MCF 10A (cell line): ENCODE measurements around the gene GDF7. TPM values are rescaled to one million over a fixed set of nuclear protein-coding genes. Genes with fewer than 3 reads are reported as not detected.

Source experiments
- BruUV-seq: library from RNA; stranded (reverse); fragments of 400-500 nt; replicated peaks from 2 replicates; lab custom pipeline; 2021; lab: Mats Ljungman, UMichigan
- CTCF ChIA-PET: fragments of 300-600 bp; sonication (Branson Sonifier 250); formaldehyde crosslinking; extraction: SDS; loops from one replicate; lab custom pipeline; 2021; ENCODE audit warnings: antibody characterized with exemption, inconsistent platforms; lab: Yijun Ruan, JAX
- POLR2A ChIA-PET: fragments of 300-600, 350-650 bp; sonication (Branson Sonifier 250); formaldehyde crosslinking; extraction: SDS; loops from one replicate; lab custom pipeline; 2020; ENCODE audit warnings: antibody characterized with exemption, inconsistent platforms; lab: Yijun Ruan, JAX
- DNase-seq: peaks from one replicate; pipeline ENCODE4 v3.0.0-alpha.2; 2018; ENCODE audit not compliant: unreplicated experiment
- H3K27ac Mint-ChIP-seq: one replicate; pipeline ENCODE4 v1.8.0; 2022; ENCODE audit warnings: mild to moderate bottlenecking, low read depth, mixed read lengths; ENCODE audit not compliant: unreplicated experiment
- H3K27me3 Mint-ChIP-seq: one replicate; pipeline ENCODE4 v1.8.0; 2022; ENCODE audit warnings: mixed read lengths; ENCODE audit not compliant: insufficient read depth, unreplicated experiment
- H3K36me3 Mint-ChIP-seq: one replicate; pipeline ENCODE4 v1.8.0; 2022; ENCODE audit warnings: mild to moderate bottlenecking, moderate library complexity, mixed read lengths; ENCODE audit not compliant: insufficient read depth, unreplicated experiment
- H3K4me1 Mint-ChIP-seq: one replicate; pipeline ENCODE4 v1.8.0; 2022; ENCODE audit warnings: mixed read lengths; ENCODE audit not compliant: insufficient read depth, unreplicated experiment
- H3K4me3 Mint-ChIP-seq: one replicate; pipeline ENCODE4 v1.8.0; 2022; ENCODE audit warnings: mild to moderate bottlenecking, moderate library complexity, mixed read lengths; ENCODE audit not compliant: unreplicated experiment
- H3K9me3 Mint-ChIP-seq: one replicate; pipeline ENCODE4 v1.8.0; 2022; ENCODE audit warnings: mixed read lengths; ENCODE audit not compliant: unreplicated experiment
- intact Hi-C: fragments of 100-400 bp; cut with micrococcal nuclease; formaldehyde crosslinking; loops from 2 replicates; pipeline ENCODE4 v1.14.1; 2022
- total RNA-seq: library from RNA; stranded (reverse); gene quantifications from 2 replicates; pipeline ENCODE4 v1.2.3, GENCODE V29; 2022
- TF ChIP-seq, protein P1 (sequence below): fragments of 200-600 bp; IDR thresholded peaks from one replicate; pipeline ENCODE4 v1.8.0; 2022; ENCODE audit warnings: antibody characterized with exemption, mild to moderate bottlenecking; ENCODE audit not compliant: unreplicated experiment

GDF7 gene
- total RNA-seq, 1 experiment from 2014 or later, result not detected

DNA sequence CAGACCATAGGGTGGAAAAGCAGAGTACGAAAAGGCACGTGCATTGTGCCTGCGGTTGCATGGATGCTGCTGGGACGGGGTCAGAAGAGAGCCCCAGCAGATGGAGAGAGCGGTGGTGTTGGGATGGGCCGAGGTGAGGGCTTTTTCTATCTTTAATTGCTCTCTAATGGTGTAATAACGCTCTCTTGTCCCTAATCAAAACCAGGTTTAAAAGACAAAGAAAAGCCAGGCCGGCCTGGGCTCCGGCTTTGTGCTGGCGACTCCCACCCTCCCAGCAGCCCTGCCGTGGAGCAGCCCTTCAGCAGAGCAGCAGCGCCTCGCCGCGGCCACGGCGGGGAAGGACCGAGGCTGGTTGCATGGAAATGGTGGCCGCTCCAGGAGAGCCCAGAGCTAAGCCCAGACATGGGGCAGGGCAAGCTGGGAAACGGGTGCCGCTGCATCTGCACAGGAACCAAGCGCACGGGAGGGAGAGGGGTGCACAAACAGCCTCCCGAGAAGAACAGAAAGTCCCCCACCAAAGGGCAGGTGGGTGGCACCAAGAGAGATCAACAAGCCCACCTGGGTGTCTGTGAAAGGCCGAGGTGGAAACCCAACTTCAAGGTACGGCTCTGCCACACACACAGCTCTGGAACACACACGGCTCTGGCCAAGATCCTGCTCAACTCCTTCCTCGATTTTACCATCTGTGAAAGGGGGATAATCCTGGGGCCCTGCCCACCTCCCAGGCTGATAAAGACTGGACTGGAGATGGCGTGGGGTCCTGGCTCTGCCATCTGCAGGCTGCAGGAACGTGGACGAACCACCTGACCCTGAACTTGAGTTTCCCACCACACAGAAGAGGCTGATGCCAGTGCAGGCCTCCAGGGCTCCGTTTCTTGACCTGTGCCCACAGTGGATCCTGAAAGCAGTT lies 31.0 kb upstream of the GDF7 start:
- peak; percentile 78 for DNase-seq
- Mint-ChIP-seq H3K36me3 (peaks cover 19% of the 10 kb centered on the region), H3K27ac (peak overlapping the region; percentile 2), H3K4me1 (peaks cover 13% of the 10 kb centered on the region), H3K27me3 (no peaks in the 10 kb centered on the region), H3K4me3 (no peak overlapping the region), H3K9me3 (no peaks in the 10 kb centered on the region)
- POLR2A ChIA-PET, result interaction anchor here (1.8 to 4.2 kb wide), 4 partner anchors 122 to 196 kb away, joined by 3 to 22 read pairs (median 16); partner anchors contain the start of gene RHOB
- BruUV-seq, result TSS peak; percentile 4
- TF ChIP-seq, protein P1, sequence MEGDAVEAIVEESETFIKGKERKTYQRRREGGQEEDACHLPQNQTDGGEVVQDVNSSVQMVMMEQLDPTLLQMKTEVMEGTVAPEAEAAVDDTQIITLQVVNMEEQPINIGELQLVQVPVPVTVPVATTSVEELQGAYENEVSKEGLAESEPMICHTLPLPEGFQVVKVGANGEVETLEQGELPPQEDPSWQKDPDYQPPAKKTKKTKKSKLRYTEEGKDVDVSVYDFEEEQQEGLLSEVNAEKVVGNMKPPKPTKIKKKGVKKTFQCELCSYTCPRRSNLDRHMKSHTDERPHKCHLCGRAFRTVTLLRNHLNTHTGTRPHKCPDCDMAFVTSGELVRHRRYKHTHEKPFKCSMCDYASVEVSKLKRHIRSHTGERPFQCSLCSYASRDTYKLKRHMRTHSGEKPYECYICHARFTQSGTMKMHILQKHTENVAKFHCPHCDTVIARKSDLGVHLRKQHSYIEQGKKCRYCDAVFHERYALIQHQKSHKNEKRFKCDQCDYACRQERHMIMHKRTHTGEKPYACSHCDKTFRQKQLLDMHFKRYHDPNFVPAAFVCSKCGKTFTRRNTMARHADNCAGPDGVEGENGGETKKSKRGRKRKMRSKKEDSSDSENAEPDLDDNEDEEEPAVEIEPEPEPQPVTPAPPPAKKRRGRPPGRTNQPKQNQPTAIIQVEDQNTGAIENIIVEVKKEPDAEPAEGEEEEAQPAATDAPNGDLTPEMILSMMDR, result peak; percentile 98
- CTCF ChIA-PET, result interaction anchor here (0.6 to 7.0 kb wide), 48 partner anchors 8 to 558 kb away, joined by 3 to 121 read pairs (median 4); partner anchors contain the start of genes HS1BP3 and RHOB
- intact Hi-C loops, result loop anchor here (1.0 to 2.0 kb wide), 3 partner anchors 35 to 240 kb away; no protein-coding TSS in a partner anchor

DNA sequence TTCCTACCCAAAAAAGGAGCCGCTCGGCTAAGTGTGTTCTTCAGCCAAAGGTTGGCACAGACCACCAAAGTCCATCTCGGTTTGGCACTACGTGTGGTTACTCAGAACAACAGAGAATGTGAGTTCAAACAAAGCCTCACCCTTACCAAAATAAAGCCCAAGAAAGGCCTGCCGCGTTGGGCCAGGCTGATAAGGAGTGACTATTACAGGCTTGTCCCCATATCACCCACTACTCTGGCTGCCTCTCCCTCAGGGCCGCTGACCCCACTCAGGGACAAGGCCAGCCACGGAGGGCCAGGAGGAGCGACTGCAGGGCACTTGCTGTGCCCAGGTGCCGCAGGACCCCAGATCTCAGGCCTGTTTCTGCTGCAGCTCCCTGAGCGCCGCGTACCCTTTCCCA lies 29.8 kb upstream of the GDF7 start:
- TF ChIP-seq, protein P1, result no peak
- ChIA-PET CTCF (interaction anchor here (1.4 to 7.0 kb wide), 6 partner anchors 12 to 240 kb away, joined by 3 to 121 read pairs (median 14); partner anchors contain the start of gene RHOB), POLR2A (interaction anchor here (4.2 kb wide), 1 partner anchor 197 kb away, joined by 20 read pairs; no protein-coding TSS in a partner anchor)
- no peaks in the 10 kb centered on the region for H3K9me3 Mint-ChIP-seq
- peaks cover 27% of the 10 kb centered on the region for H3K36me3 Mint-ChIP-seq
- BruUV-seq, result no TSS peak
- H3K27ac Mint-ChIP-seq, result no peak overlapping the region
- intact Hi-C loops, result no loop called here
- no peaks in the 10 kb centered on the region for H3K27me3 Mint-ChIP-seq
- H3K4me1 Mint-ChIP-seq, result peaks cover 25% of the 10 kb centered on the region
- no peak for DNase-seq
- no peak overlapping the region for H3K4me3 Mint-ChIP-seq

DNA sequence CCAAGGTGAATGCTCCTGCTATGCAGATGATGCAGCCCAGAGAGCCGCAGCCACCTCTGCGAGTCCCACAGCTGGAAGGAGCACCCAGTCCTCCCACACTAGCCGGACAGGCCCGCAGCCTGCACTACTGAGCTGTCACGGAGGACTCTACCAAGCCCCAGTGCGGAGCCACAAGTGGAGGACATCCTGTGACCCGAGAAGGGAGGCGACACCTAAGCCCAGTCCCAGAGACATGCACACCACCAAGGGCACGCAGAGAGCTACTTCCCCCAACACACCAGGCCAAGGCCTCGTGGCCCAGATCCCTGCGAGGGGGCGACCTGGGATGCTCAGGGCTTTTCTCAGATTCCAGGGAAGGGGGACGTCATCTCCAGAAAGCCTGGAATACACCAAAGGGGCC lies 28.9 kb upstream of the GDF7 start:
- no peak overlapping the region for H3K4me3 Mint-ChIP-seq
- H3K9me3 Mint-ChIP-seq, result no peaks in the 10 kb centered on the region
- no peak overlapping the region for H3K27ac Mint-ChIP-seq
- ChIA-PET CTCF (interaction anchor here (0.7 to 5.0 kb wide), 4 partner anchors 13 to 198 kb away, joined by 3 to 49 read pairs (median 3); partner anchors contain the start of gene RHOB), POLR2A (interaction anchor here (0.7 to 1.0 kb wide), 2 partner anchors 198 to 650 kb away, joined by 3 to 5 read pairs; no protein-coding TSS in a partner anchor)
- no peak for DNase-seq
- TF ChIP-seq, protein P1, result no peak
- H3K36me3 Mint-ChIP-seq, result peaks cover 29% of the 10 kb centered on the region
- no peaks in the 10 kb centered on the region for H3K27me3 Mint-ChIP-seq
- no TSS peak for BruUV-seq
- intact Hi-C loops, result no loop called here
- peaks cover 29% of the 10 kb centered on the region for H3K4me1 Mint-ChIP-seq
